Astrocyte of the spinal cord (primary cell): ENCODE results near the gene CDKAL1.

Experiments
- DNase-seq: peaks from one replicate; pipeline ENCODE4 v3.0.0; 2011; ENCODE audit warnings: low read depth, low spot score
- H3K4me3 ChIP-seq: 2 replicates; pipeline ENCODE4 v1.5.1; 2011; ENCODE audit warnings: low read depth, mild to moderate bottlenecking, low read length, moderate library complexity
- CTCF ChIP-seq: IDR thresholded peaks from 2 replicates; pipeline ENCODE4 v1.5.1; 2012; ENCODE audit warnings: low read depth, mild to moderate bottlenecking, low read length, inconsistent platforms
- in situ Hi-C: cut with HindIII; loops from 2 replicates; pipeline ENCODE4 v1.10.0; 2017; ENCODE audit warnings: low sequenced_read_pairs

Gene CDKAL1

GRCh38 chr6:21071780-21072468 is 537.7 kb downstream of the CDKAL1 start:
- no peak for TF ChIP-seq CTCF
- DNase-seq = no peak
- H3K4me3 ChIP-seq = no peak overlapping the region
- in situ Hi-C loops = no loop called here

- TF ChIP-seq CTCF = no peak
- in situ Hi-C loops = no loop called here
Observed at GRCh38 chr6:21073318-21073839, 539.1 kb downstream of the CDKAL1 start.

GRCh38 chr6:21074484-21074883 is 540.2 kb downstream of the CDKAL1 start:
- TF ChIP-seq CTCF = no peak
- no peak for DNase-seq
- in situ Hi-C loops = no loop called here
- no peak overlapping the region for H3K4me3 ChIP-seq

More at GRCh38 chr6:21073318-21073839, 539.1 kb downstream of the CDKAL1 start:
- H3K4me3 ChIP-seq = no peak overlapping the region
- no peak for DNase-seq

GRCh38 chr6:21075986-21076385 is 541.7 kb downstream of the CDKAL1 start:
- no peak for DNase-seq
- H3K4me3 ChIP-seq = no peak overlapping the region
- TF ChIP-seq CTCF = no peak
- in situ Hi-C loops = no loop called here

GRCh38 chr6:21078497-21078896 is 544.2 kb downstream of the CDKAL1 start:
- H3K4me3 ChIP-seq = no peak overlapping the region
- in situ Hi-C loops = no loop called here
- no peak for TF ChIP-seq CTCF
- no peak for DNase-seq

- H3K4me3 ChIP-seq = no peak overlapping the region
- in situ Hi-C loops = no loop called here
- DNase-seq = peak; percentile 42
- no peak for TF ChIP-seq CTCF
Observed at GRCh38 chr6:21079468-21080048, 545.3 kb downstream of the CDKAL1 start.
